GM12878 (cell line): ENCODE data around the gene IRF2. TPM values are rescaled to one million over a fixed set of nuclear protein-coding genes. Genes with fewer than 3 reads are reported as not detected.

Experiments used
- BHLHE40 ChIP-seq, 2 experiments: fragments of 450-650 bp in 1 of 2; IDR thresholded peaks; 2 replicates each; pipeline ENCODE4 v1.6.1; 2011 to 2017; ENCODE audit warnings: low read depth in 2 of 2, borderline replicate concordance in 1 of 2, improper control_type of control experiment in 1 of 2, low read length in 1 of 2, mild to moderate bottlenecking in 1 of 2
- E2F4 ChIP-seq: IDR thresholded peaks from 2 replicates; pipeline ENCODE4 v1.6.1; 2012; ENCODE audit warnings: low read depth, low read length, improper control_type of control experiment
- EP300 ChIP-seq, 2 experiments: fragments of 150-350 bp in 1 of 2; IDR thresholded peaks; 2 replicates each; pipeline ENCODE4 v1.6.1; 2011 to 2012; ENCODE audit warnings: low read depth in 2 of 2, low read length in 2 of 2, borderline replicate concordance in 1 of 2, improper control_type of control experiment in 1 of 2, inconsistent platforms in 1 of 2; ENCODE audit not compliant: control insufficient read depth in 1 of 2
- FOS ChIP-seq: IDR thresholded peaks from 3 replicates; pipeline ENCODE4 v1.6.1; 2011; ENCODE audit warnings: borderline replicate concordance; ENCODE audit not compliant: insufficient read length; ENCODE audit errors: extremely low read depth
- HDGF ChIP-seq: fragments of 450-650 bp; IDR thresholded peaks from 2 replicates; pipeline ENCODE4 v1.6.1; 2016; ENCODE audit warnings: antibody characterized with exemption
- IKZF1 ChIP-seq: fragments of 450-650 bp; conservative IDR thresholded peaks from 2 replicates; pipeline ENCODE4 v1.6.1; 2017; ENCODE audit warnings: antibody characterized with exemption, mild to moderate bottlenecking
- IRF4 ChIP-seq: IDR thresholded peaks from 2 replicates; pipeline ENCODE4 v1.6.1; 2011; ENCODE audit warnings: low read depth, low read length
- KDM1A ChIP-seq: fragments of 200-600 bp; sonication (generic); IDR thresholded peaks from 2 replicates; pipeline ENCODE4 v1.6.1; 2016; ENCODE audit warnings: borderline replicate concordance
- MAX ChIP-seq: IDR thresholded peaks from 2 replicates; pipeline ENCODE4 v1.6.1; 2012; ENCODE audit warnings: low read depth, low read length, improper control_type of control experiment
- NFYA ChIP-seq: IDR thresholded peaks from 2 replicates; pipeline ENCODE4 v1.6.1; 2011; ENCODE audit warnings: low read depth, mild to moderate bottlenecking, low read length, improper control_type of control experiment, borderline replicate concordance
- RCOR1 ChIP-seq: conservative IDR thresholded peaks from 2 replicates; pipeline ENCODE4 v1.6.1; 2012; ENCODE audit warnings: low read depth, low read length, improper control_type of control experiment
- REST ChIP-seq: IDR thresholded peaks from 2 replicates; pipeline ENCODE4 v1.6.1; 2012; ENCODE audit warnings: mild to moderate bottlenecking, low read depth, low read length
- RFX5 ChIP-seq: IDR thresholded peaks from 2 replicates; pipeline ENCODE4 v1.6.1; 2011; ENCODE audit warnings: low read depth, low read length, improper control_type of control experiment
- ZNF217 ChIP-seq: fragments of 450-650 bp; IDR thresholded peaks from 2 replicates; pipeline ENCODE4 v1.6.1; 2017; ENCODE audit warnings: antibody characterized with exemption, mild to moderate bottlenecking
- polyA plus RNA-seq, 11 experiments: library from polyadenylated mRNA; depleted of rRNA in 4 of 11; unstranded in 6 of 11; stranded (reverse) in 5 of 11; fragments of >200 nt; fragmentation: Nextera tagmentation in 4 of 11; fragmentation: Illumina TruSeq in 1 of 11; extraction: Ambion mirVana in 4 of 11; extraction: Trizol in 1 of 11; gene quantifications; 1 replicate in 1 of 11; 2 replicates in 10 of 11; pipeline versions ENCODE4 v1.2.1 to v1.2.3, GENCODE V29; 2011 to 2016; ENCODE audit warnings: inconsistent platforms in 2 of 11, missing spikeins in 2 of 11, low read depth in 1 of 11
- total RNA-seq, 4 experiments: library from RNA; depleted of rRNA in 3 of 4; stranded (reverse); fragments of >200 nt in 3 of 4; fragmentation: Illumina TruSeq in 1 of 4; extraction: Trizol in 1 of 4; gene quantifications; 2 replicates each; pipeline versions ENCODE4 v1.2.1 to v1.2.3, GENCODE V29; 2013 to 2021
- TF ChIP-seq, protein P1 (sequence below): fragments of 450-650 bp; formaldehyde crosslinking; IDR thresholded peaks from 2 replicates; pipeline ENCODE4 v1.5.0; 2022; ENCODE audit warnings: mild to moderate bottlenecking, missing genetic modification characterization

Gene IRF2
- total and polyA plus RNA-seq, 10 of the 15 experiments (the other 5 are each of a cell fraction or from before 2014, with no cell fraction given) = 45.1 to 99.3 (median 58.9) TPM

DNA sequence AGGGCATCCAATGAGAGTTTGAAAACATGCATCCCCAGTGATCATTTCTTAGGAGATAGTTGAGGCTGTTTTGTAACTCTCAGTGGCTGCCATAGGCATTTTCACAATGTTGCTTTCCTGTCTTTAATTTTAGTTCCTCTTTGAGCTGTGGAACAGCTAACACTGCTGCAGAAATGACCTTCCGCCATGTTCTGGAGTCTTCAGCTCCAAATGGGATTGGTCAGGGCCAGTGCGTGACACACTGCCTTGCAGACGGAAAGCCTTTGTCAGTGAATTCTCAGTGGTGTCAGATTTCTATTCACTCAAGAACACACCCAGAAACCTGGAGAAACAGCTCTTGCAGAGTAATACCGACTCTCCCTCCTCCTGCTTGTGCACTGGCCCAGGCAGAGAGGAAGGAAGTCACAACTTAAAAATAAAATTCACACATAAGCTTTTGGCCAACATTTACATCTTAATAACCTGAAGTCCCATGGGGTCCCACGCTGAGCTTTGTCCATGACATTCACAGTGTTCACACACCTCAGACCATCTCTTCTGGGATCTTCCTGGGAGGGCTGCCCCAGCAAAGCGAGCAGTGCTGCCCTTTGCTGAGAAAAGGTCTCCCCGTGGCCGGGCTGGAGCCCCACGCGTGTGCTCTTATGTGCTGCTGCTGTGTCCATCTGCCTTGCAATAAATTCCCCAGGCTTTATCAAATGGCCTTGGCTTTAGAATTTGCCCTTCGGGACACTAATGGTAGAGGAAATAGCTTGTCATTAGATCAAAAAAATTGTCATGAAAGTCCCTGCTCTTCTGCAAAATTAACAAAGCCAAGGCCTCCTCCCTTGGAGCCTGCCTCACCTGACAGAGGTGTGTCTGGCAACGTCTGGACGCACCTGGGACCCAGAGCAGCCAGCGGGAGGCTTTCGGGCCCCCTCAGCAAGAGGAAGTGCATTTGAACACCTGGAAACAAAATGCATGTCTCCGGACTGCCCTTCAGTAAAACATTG, 126.8 kb downstream of the IRF2 start (continued):
- TF ChIP-seq REST (no peak), FOS (no peak), IRF4 (no peak), BHLHE40 (IDR thresholded peaks at IDR 0.05; ENCODE audit: borderline replicate concordance in 1 of 2, low read depth in 2 of 2, low read length in 1 of 2) (peak; percentile 54 to 60; a peak in 2 of 4 replicates), MAX (peak; percentile 49; the same call in 1 of the 2 replicates), IKZF1 (peak; percentile 84), RFX5 (no peak), ZNF217 (0 out of 2 replicates have a peak, but pooled peaks have one; percentile 31), NFYA (no peak), RCOR1 (0 out of 2 replicates have a peak, but pooled peaks have one; percentile 62), HDGF (no peak; the same call in 1 of the 2 replicates), KDM1A (no peak), EP300 (IDR thresholded peaks at IDR 0.05; ENCODE audit: borderline replicate concordance in 1 of 2, control insufficient read depth in 1 of 2, low read depth in 2 of 2, low read length in 2 of 2) (peak in 1 of 2 experiments; percentile 85), E2F4 (no peak)
- TF ChIP-seq, protein P1, sequence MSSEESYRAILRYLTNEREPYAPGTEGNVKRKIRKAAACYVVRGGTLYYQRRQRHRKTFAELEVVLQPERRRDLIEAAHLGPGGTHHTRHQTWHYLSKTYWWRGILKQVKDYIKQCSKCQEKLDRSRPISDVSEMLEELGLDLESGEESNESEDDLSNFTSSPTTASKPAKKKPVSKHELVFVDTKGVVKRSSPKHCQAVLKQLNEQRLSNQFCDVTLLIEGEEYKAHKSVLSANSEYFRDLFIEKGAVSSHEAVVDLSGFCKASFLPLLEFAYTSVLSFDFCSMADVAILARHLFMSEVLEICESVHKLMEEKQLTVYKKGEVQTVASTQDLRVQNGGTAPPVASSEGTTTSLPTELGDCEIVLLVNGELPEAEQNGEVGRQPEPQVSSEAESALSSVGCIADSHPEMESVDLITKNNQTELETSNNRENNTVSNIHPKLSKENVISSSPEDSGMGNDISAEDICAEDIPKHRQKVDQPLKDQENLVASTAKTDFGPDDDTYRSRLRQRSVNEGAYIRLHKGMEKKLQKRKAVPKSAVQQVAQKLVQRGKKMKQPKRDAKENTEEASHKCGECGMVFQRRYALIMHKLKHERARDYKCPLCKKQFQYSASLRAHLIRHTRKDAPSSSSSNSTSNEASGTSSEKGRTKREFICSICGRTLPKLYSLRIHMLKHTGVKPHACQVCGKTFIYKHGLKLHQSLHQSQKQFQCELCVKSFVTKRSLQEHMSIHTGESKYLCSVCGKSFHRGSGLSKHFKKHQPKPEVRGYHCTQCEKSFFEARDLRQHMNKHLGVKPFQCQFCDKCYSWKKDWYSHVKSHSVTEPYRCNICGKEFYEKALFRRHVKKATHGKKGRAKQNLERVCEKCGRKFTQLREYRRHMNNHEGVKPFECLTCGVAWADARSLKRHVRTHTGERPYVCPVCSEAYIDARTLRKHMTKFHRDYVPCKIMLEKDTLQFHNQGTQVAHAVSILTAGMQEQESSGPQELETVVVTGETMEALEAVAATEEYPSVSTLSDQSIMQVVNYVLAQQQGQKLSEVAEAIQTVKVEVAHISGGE (CRISPR knock-in tag) = no peak
